AG08396 (cell line): ENCODE results near the gene ABTB2.
"Not testable (repeated sequence)": the region's sequence is repeated elsewhere in the genome, so short reads cannot be mapped to it uniquely, and the experiment has no call there.

Experiments used
- DNase-seq: peaks from one replicate; pipeline ENCODE4 v3.0.0; 2012; ENCODE audit warnings: low spot score, mixed read lengths

Gene ABTB2

GRCh38 chr11:34262531-34263081 lies 95.2 kb downstream of the ABTB2 start:
- no peak for DNase-seq

DNA sequence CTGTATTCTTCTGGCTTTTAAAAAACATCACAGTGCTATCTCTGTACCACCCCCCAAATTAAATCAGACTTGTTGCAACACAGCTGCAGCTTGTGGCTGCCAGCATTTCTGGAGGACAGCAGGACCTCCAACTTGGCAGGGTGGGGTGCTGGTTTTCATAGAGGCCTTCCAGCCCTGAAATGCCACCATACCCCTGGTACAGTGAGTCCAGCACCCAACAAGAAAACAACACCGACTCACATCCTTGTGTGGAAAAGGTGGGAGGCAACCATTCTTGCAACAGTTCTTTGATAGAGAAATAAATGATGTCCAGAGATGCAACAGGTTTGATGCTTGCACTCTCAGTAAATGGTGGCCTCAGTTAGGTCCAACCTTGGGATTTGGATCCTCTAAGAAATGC lies 96.0 kb downstream of the ABTB2 start:
- DNase-seq = no peak

DNA sequence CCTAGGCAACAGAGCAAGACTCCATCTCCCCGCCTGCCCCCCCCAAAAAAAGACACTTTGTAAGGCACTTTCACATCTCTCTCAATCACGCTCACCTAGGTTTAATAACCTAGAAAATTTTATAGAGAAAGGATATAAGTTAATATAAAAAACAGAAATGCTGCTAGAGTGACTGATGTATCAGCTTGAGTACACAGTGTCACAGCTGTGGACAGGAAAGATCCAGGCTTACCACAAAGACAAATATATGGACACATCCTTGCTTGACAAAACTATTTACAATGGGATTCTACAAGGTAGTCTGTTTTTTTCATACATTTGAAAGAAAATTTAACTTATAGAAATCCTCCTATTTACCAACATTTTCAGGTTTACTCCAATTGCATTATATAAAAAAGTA lies 96.7 kb downstream of the ABTB2 start:
- no peak for DNase-seq

GRCh38 chr11:34260072-34260575 lies 97.7 kb downstream of the ABTB2 start:
- no peak for DNase-seq

GRCh38 chr11:34259087-34259486 lies 98.7 kb downstream of the ABTB2 start:
- DNase-seq = no peak

DNA sequence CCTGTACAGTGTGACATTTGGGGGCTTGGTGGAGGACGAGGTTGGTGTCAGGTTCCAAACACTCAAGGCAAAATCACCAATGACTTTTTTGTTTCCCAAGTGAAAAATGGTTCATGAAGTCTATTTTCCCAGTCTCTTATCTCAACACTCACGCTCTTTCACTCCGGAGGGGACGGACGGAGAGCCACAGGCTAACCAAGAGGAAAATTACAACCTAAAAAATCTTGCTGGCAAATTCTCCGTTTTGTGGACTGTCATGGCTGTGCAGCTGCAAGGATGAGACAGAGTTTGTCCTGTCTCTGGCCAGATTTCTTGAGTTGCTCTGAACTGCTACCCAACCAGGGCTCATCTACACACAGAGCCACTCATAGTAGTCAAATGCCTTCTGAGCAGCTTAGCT lies 101.2 kb downstream of the ABTB2 start:
- DNase-seq = no peak

- DNase-seq = no peak
These were observed 101.7 kb downstream of the ABTB2 start for GRCh38 chr11:34256150-34256549.

- DNase-seq = no peak
These were observed 102.7 kb downstream of the ABTB2 start for GRCh38 chr11:34255101-34255500.

- no peak for DNase-seq
These were observed 103.8 kb downstream of the ABTB2 start for GRCh38 chr11:34254011-34254410.

- DNase-seq = no peak
These were observed 105.2 kb downstream of the ABTB2 start for GRCh38 chr11:34252651-34253050.

DNA sequence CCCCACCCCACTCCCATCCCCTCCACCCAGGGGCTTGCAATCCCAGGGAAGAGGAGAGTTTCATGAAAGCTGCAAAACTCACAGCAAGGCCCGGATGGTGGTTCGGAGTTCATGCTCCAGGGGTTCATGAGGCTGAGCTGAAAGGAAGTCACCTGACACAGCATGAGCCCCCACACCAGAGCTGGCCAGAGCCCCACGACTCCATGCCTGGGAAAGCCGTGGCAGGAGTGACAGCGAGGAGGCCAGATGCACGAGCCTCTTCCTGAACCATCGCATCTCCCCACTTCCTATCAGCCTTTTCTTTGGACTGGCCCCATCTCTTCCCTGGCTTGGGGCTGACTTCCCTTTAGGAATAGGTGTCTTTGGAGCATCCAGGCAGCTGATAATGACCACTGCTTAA lies 105.8 kb downstream of the ABTB2 start:
- no peak for DNase-seq

DNA sequence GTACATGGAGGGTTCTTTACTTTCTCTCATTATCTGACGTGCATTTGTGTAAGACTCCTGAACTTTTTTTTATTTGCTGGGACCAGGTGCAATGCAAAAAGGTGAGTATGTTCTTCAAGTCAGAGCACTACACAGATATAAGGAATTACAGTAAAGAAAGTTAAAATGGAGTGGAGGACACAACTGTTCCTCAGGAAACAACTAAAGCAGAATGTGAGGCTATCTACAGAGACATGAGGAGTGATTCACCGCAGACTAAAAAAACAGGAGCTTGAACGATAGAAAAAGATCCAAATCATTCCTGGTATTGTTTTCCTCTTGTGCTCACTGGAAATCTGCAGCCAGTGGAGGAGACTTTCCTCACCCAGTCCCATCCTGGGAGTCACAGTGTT lies 106.2 kb downstream of the ABTB2 start:
- peak; percentile 7 for DNase-seq

GRCh38 chr11:34250732-34251588 lies 106.8 kb downstream of the ABTB2 start:
- DNase-seq = peak; percentile 42

- no peak for DNase-seq
These were observed 107.6 kb downstream of the ABTB2 start for GRCh38 chr11:34250211-34250610.

- no peak for DNase-seq
These were observed 108.4 kb downstream of the ABTB2 start for GRCh38 chr11:34249439-34249838.

- DNase-seq = not testable (repeated sequence)
These were observed 111.3 kb downstream of the ABTB2 start for GRCh38 chr11:34246511-34246910.

DNA sequence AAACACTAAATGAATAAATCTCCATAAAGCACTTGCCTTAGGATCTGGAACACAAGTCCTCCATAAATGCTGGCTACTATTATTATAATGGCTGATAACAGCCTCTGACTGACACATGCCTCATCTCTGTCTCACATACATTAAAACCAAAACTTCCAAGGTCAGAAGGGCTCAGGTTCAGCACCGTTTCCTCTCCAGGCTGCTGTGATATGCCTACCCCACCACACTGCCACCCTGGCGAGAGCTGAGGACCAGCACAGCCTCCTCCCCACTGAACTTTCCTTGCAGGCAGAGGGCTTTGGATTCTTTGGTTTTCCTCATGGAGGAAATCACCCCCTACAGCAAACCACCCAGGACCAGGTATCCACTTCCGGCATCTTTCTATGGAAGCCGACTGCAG lies 112.8 kb downstream of the ABTB2 start:
- DNase-seq = no peak

- DNase-seq = peak; percentile 58
These were observed 114.0 kb downstream of the ABTB2 start for GRCh38 chr11:34243600-34244464.

GRCh38 chr11:34242037-34242625 lies 115.7 kb downstream of the ABTB2 start:
- peak; percentile 26 for DNase-seq

- DNase-seq = no peak
These were observed 117.7 kb downstream of the ABTB2 start for GRCh38 chr11:34240150-34240494.

GRCh38 chr11:34239465-34240149 lies 118.2 kb downstream of the ABTB2 start:
- DNase-seq = no peak

DNA sequence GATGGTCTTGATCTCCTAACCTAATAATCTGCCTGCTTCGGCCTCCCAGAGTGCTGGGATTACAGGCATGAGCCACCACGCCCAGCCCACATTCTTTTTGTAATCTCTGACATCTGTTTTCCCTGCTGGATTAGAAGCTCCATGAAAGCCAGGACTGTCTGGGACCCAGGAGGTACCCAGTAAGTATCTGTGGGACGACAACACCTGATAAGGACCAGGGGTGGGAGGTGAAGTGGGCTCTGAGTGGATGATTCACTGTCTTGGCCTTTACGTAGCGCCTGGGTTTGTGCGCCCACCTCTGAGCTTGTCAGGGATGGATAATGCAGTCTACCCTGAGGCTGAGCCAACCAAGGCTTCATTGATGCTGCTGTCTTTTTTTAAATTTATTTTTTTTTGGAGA lies 118.8 kb downstream of the ABTB2 start:
- no peak for DNase-seq
